NCI-H1417 (cell line): ENCODE measurements around the gene USP17L20.
"Not testable (repeated sequence)": the region's sequence is repeated elsewhere in the genome, so short reads cannot be mapped to it uniquely, and the experiment has no call there.

Source experiments
- DNase-seq, 3 experiments: peaks; one replicate each; lab custom pipeline; 2025; lab: John Stamatoyannopoulos, UW

The USP17L20 gene

GRCh38 chr4:9257824-9258223 lies at the start of gene USP17L20:
TSS of gene USP17L20 (plus strand) at chr4:9258124. CDS start at chr4:9258124, 0 bp downstream.
- not testable (repeated sequence) for DNase-seq

DNA sequence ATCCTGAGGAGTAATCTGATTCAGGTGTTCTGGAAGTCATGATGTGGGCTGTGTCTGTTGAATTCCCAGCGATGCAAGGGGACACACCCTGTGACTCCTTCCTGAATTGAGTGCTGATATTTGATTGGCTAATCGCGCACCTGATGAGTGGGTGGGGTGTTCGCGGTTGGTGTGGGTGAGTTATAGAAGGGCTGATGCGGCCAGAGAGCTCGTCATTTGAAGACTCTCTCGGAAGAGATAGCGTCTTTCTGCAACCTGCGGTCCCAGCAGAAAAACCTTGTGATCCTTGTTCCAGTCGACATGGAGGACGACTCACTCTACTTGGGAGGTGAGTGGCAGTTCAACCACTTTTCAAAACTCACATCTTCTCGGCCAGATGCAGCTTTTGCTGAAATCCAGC lies 47.6 kb upstream of the USP17L20 start, which contains the start of gene USP17L10:
Gene USP17L10 (plus strand): TSS at position 301 of the 400 bp plus-strand sequence. CDS start 0 bp downstream, at position 301.
- not testable (repeated sequence) for DNase-seq

DNA sequence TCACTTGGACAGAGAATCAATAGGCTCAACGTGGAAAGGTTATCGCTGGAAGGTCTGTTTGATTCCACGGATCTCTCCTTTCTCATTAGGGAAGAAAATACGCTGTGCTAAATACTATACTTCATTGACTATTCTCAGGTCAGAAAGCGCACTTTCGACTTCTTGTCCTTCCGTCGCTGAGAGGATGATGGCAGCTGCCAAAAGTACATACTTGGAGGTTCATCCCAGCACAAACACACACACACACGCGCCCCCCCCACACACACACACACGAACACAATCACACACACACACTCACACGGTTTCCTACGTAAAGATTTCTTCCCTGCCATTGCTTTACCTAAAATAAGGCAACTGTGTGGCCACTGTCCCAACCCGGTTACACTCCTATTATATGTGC lies 43.2 kb upstream of the USP17L20 start:
- not testable (repeated sequence) for DNase-seq

- DNase-seq, result not testable (repeated sequence)
Observed at GRCh38 chr4:9215105-9215504, 42.8 kb upstream of the USP17L20 start, which contains the start of gene USP17L11. TSS of gene USP17L11 (plus strand) at chr4:9215405. CDS start at chr4:9215405, 0 bp downstream.

GRCh38 chr4:9219852-9220251 lies 38.1 kb upstream of the USP17L20 start, which contains the start of gene USP17L12:
TSS of gene USP17L12 (plus strand) at chr4:9220152. CDS start at chr4:9220152, 0 bp downstream.
- DNase-seq, result not testable (repeated sequence)

- DNase-seq, result not testable (repeated sequence)
Observed at GRCh38 chr4:9224596-9224995, 33.3 kb upstream of the USP17L20 start, which contains the start of gene USP17L13. TSS of gene USP17L13 (plus strand) at chr4:9224896. CDS start at chr4:9224896, 0 bp downstream.

DNA sequence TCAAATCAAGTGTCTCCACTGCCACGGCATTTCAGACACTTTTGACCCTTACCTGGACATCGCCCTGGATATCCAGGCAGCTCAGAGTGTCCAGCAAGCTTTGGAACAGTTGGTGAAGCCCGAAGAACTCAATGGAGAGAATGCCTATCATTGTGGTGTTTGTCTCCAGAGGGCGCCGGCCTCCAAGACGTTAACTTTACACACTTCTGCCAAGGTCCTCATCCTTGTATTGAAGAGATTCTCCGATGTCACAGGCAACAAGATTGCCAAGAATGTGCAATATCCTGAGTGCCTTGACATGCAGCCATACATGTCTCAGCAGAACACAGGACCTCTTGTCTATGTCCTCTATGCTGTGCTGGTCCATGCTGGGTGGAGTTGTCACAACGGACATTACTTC lies 27.7 kb upstream of the USP17L20 start:
- not testable (repeated sequence) for DNase-seq

DNA sequence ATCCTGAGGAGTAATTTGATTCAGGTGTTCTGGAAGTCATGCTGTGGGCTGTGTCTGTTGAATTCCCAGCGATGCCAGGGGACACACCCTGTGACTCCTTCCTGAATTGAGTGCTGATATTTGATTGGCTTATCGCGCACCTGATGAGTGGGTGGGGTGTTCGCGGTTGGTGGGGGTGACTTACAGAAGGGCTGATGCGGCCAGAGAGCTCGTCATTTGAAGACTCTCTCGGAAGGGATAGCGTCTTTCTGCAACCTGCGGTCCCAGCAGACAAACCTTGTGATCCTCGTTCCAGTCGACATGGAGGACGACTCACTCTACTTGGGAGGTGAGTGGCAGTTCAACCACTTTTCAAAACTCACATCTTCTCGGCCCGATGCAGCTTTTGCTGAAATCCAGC lies 23.8 kb upstream of the USP17L20 start, which contains the start of gene USP17L15:
Gene USP17L15 (plus strand): TSS at position 301 of the 400 bp plus-strand sequence. CDS start 0 bp downstream, at position 301.
- DNase-seq, result not testable (repeated sequence)

- DNase-seq, result not testable (repeated sequence)
Observed at GRCh38 chr4:9238461-9238860, 19.5 kb upstream of the USP17L20 start.

GRCh38 chr4:9243579-9243978 lies 14.3 kb upstream of the USP17L20 start, which contains the start of gene USP17L17:
TSS of gene USP17L17 (plus strand) at chr4:9243879. CDS start at chr4:9243879, 0 bp downstream.
- DNase-seq, result not testable (repeated sequence)

DNA sequence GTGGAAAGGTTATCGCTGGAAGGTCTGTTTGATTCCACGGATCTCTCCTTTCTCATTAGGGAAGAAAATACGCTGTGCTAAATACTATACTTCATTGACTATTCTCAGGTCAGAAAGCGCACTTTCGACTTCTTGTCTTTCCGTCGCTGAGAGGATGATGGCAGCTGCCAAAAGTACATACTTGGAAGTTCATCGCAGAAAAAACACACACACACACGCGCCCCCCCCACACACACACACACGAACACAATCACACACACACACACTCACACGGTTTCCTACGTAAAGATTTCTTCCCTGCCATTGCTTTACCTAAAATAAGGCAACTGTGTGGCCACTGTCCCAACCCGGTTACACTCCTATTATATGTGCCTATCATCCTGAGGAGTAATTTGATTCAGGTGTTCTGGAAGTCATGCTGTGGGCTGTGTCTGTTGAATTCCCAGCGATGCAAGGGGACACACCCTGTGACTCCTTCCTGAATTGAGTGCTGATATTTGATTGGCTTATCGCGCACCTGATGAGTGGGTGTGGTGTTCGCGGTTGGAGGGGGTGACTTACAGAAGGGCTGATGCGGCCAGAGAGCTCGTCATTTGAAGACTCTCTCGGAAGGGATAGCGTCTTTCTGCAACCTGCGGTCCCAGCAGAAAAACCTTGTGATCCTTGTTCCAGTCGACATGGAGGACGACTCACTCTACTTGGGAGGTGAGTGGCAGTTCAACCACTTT lies 9.8 kb upstream of the USP17L20 start, which contains the start of gene USP17L18:
Gene USP17L18 (plus strand): TSS at position 678 of the 728 bp plus-strand sequence. CDS start 0 bp downstream, at position 678.
- DNase-seq, result not testable (repeated sequence)

DNA sequence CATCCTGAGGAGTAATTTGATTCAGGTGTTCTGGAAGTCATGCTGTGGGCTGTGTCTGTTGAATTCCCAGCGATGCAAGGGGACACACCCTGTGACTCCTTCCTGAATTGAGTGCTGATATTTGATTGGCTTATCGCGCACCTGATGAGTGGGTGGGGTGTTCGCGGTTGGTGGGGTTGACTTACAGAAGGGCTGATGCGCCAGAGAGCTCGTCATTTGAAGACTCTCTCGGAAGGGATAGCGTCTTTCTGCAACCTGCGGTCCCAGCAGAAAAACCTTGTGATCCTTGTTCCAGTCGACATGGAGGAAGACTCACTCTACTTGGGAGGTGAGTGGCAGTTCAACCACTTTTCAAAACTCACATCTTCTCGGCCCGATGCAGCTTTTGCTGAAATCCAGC lies 4.8 kb upstream of the USP17L20 start, which contains the start of gene USP17L19:
Gene USP17L19 (plus strand): TSS at position 301 of the 400 bp plus-strand sequence. CDS start 0 bp downstream, at position 301.
- not testable (repeated sequence) for DNase-seq

DNA sequence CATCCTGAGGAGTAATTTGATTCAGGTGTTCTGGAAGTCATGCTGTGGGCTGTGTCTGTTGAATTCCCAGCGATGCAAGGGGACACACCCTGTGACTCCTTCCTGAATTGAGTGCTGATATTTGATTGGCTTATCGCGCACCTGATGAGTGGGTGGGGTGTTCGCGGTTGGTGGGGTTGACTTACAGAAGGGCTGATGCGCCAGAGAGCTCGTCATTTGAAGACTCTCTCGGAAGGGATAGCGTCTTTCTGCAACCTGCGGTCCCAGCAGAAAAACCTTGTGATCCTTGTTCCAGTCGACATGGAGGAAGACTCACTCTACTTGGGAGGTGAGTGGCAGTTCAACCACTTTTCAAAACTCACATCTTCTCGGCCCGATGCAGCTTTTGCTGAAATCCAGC lies 4.6 kb downstream of the USP17L20 start, which contains the start of gene USP17L21:
Gene USP17L21 (plus strand): TSS at position 301 of the 400 bp plus-strand sequence. CDS start 0 bp downstream, at position 301.
- DNase-seq, result not testable (repeated sequence)

- not testable (repeated sequence) for DNase-seq
Observed at GRCh38 chr4:9267319-9267718, 9.4 kb downstream of the USP17L20 start, which contains the start of gene USP17L22. TSS of gene USP17L22 (plus strand) at chr4:9267619. CDS start at chr4:9267619, 0 bp downstream.

DNA sequence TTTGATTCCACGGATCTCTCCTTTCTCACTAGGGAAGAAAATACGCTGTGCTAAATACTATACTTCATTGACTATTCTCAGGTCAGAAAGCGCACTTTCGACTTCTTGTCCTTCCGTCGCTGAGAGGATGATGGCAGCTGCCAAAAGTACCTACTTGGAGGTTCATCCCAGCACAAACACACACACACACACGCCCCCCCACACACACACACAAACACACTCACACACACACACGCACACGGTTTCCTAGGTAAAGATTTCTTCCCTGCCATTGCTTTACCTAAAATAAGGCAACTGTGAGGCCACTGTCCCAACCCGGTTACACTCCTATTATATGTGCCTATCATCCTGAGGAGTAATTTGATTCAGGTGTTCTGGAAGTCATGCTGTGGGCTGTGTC lies 13.8 kb downstream of the USP17L20 start:
- DNase-seq, result not testable (repeated sequence)
